Esophagus squamous epithelium (tissue), 4 donors: ENCODE results near the gene AMH.

Experiments
- POLR2A ChIP-seq, 4 donors: fragments of 450-650 bp; IDR thresholded peaks; one replicate each; pipeline ENCODE4 v1.6.1; 2017; ENCODE audit warnings: antibody characterized with exemption in 4 of 4, mild to moderate bottlenecking in 4 of 4, moderate library complexity in 3 of 4
- TF ChIP-seq, protein P1 (sequence below), 6 experiments: fragments of 450-650 bp in 4 of 6; fragments of 200-600 bp in 2 of 6; sonication (generic) in 2 of 6; IDR thresholded peaks; one replicate each; pipeline ENCODE4 v1.5.1; 2016 to 2019; ENCODE audit warnings: antibody characterized with exemption in 6 of 6, mild to moderate bottlenecking in 4 of 6, moderate library complexity in 4 of 6

DNA sequence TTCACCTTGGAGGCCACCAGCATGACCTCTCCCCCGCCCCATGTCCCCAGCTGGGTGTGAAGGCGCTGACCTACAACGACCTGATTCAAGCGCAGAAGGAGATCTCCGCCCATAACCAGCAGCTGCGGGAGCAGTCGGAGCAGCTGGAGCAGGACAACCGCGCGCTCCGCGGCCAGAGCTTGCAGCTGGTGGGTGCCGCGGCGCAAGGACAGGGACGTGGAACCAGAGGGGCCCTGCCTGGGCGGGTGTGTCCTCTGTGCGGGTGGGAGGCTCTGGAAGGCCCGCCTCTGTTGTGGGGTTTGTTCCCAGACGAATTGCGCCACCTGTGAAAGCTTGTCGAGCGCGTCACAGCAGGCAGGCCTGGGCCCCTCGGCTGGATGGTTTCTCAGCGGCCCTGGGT, 35.3 kb upstream of the AMH start:
- TF ChIP-seq, protein P1, sequence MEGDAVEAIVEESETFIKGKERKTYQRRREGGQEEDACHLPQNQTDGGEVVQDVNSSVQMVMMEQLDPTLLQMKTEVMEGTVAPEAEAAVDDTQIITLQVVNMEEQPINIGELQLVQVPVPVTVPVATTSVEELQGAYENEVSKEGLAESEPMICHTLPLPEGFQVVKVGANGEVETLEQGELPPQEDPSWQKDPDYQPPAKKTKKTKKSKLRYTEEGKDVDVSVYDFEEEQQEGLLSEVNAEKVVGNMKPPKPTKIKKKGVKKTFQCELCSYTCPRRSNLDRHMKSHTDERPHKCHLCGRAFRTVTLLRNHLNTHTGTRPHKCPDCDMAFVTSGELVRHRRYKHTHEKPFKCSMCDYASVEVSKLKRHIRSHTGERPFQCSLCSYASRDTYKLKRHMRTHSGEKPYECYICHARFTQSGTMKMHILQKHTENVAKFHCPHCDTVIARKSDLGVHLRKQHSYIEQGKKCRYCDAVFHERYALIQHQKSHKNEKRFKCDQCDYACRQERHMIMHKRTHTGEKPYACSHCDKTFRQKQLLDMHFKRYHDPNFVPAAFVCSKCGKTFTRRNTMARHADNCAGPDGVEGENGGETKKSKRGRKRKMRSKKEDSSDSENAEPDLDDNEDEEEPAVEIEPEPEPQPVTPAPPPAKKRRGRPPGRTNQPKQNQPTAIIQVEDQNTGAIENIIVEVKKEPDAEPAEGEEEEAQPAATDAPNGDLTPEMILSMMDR (IDR thresholded peaks at IDR 0.05): no peak
- no peak for TF ChIP-seq POLR2A (IDR thresholded peaks at IDR 0.05)
